ENCODE data around the gene IGHMBP2.

DNA sequence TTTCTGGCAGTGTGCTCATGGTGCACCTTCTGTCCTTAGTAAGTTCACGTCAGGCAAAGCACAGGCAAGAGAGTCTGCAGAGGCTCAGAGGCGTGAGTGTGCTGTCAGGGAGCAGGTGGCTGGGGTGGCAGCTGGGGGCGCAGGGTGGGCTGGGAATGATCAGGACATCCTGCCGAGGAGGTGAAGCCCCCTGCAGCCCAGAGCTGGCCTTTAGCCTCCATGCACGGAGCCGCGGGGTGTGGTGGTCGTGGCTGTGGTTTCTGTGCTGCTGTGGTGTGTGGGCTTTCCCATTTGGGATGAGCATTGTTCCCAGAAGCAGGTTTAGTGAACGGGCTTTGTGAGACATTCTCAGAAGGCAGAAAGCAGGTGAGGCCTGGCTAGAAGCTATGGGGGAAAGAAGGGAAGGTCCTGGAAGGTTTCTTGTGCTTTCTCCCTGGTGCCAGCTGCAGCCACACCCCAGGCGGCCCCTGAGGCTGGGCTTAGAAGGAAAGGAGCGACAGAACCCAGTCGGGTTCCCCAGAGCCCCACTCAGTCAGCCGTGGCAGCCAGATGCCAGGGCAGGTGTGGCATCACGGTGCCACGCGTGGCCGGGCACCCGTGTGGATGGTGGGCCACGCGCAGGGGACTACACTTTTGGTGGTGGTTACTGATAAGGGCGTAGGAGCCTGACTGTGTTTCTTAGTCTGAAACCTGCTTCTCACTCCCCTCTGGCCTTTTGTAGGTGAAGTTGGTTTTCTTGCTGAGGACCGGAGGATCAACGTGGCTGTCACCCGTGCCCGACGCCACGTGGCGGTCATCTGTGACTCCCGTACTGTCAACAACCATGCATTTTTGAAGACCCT is 32.0 kb downstream of the IGHMBP2 start:
- TF ChIP-seq, protein P1, sequence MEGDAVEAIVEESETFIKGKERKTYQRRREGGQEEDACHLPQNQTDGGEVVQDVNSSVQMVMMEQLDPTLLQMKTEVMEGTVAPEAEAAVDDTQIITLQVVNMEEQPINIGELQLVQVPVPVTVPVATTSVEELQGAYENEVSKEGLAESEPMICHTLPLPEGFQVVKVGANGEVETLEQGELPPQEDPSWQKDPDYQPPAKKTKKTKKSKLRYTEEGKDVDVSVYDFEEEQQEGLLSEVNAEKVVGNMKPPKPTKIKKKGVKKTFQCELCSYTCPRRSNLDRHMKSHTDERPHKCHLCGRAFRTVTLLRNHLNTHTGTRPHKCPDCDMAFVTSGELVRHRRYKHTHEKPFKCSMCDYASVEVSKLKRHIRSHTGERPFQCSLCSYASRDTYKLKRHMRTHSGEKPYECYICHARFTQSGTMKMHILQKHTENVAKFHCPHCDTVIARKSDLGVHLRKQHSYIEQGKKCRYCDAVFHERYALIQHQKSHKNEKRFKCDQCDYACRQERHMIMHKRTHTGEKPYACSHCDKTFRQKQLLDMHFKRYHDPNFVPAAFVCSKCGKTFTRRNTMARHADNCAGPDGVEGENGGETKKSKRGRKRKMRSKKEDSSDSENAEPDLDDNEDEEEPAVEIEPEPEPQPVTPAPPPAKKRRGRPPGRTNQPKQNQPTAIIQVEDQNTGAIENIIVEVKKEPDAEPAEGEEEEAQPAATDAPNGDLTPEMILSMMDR (IDR thresholded peaks at IDR 0.05) = no peak
- TF ChIP-seq POLR2AphosphoS5 (IDR thresholded peaks at IDR 0.05) = no peak
